H9 (cell line): ENCODE measurements around the gene DEPDC1B. TPM values are rescaled to one million over a fixed set of nuclear protein-coding genes. Genes with fewer than 3 reads are reported as not detected.

ENCODE experiments used
- DNase-seq: peaks from one replicate; pipeline ENCODE4 v3.0.0-alpha.2; 2017
- H2AFZ ChIP-seq: one replicate; pipeline ENCODE4 v1.6.1; 2013; ENCODE audit warnings: mild to moderate bottlenecking, low read length, control low read depth, moderate library complexity
- H2AK5ac ChIP-seq: 2 replicates; pipeline ENCODE4 v1.6.1; 2013; ENCODE audit warnings: low read length, control low read depth, mixed read lengths; ENCODE audit not compliant: insufficient read length
- H2BK120ac ChIP-seq: one replicate; pipeline ENCODE4 v1.6.1; 2013; ENCODE audit warnings: low read depth, mild to moderate bottlenecking, low read length, control low read depth, inconsistent platforms; ENCODE audit not compliant: poor library complexity, severe bottlenecking
- H2BK12ac ChIP-seq: 2 replicates; pipeline ENCODE4 v1.6.1; 2013; ENCODE audit warnings: low read length, control low read depth, mixed read lengths, low read depth; ENCODE audit not compliant: insufficient read length
- H2BK15ac ChIP-seq: 2 replicates; pipeline ENCODE4 v1.6.1; 2013; ENCODE audit warnings: low read depth, low read length, control low read depth
- H2BK20ac ChIP-seq: one replicate; pipeline ENCODE4 v1.6.1; 2013; ENCODE audit warnings: low read depth, mild to moderate bottlenecking, low read length, control low read depth, inconsistent platforms; ENCODE audit not compliant: poor library complexity, severe bottlenecking
- H2BK5ac ChIP-seq: 2 replicates; pipeline ENCODE4 v1.6.1; 2013; ENCODE audit warnings: low read length, control low read depth, mixed read lengths; ENCODE audit not compliant: insufficient read length
- H3K14ac ChIP-seq: 2 replicates; pipeline ENCODE4 v1.6.1; 2013; ENCODE audit warnings: low read length, control low read depth; ENCODE audit not compliant: insufficient read depth
- H3K18ac ChIP-seq: 2 replicates; pipeline ENCODE4 v1.6.1; 2013; ENCODE audit warnings: low read depth, mild to moderate bottlenecking, mixed read lengths, low read length, control low read depth; ENCODE audit not compliant: insufficient read length
- H3K23ac ChIP-seq: 2 replicates; pipeline ENCODE4 v1.6.1; 2013; ENCODE audit warnings: low read length, control low read depth, mixed read lengths, low read depth; ENCODE audit not compliant: insufficient read length
- H3K23me2 ChIP-seq: 2 replicates; pipeline ENCODE4 v1.6.1; 2013; ENCODE audit warnings: low read depth, mild to moderate bottlenecking, mixed read lengths, low read length, control low read depth; ENCODE audit not compliant: insufficient read length, poor library complexity, severe bottlenecking
- H3K27ac ChIP-seq: 2 replicates; pipeline ENCODE4 v1.5.1; 2013; ENCODE audit warnings: low read length, control low read depth, mixed read lengths, low read depth; ENCODE audit not compliant: insufficient read length
- H3K27me3 ChIP-seq: 2 replicates; pipeline ENCODE4 v1.6.1; 2013; ENCODE audit warnings: low read length, control low read depth, inconsistent platforms; ENCODE audit not compliant: insufficient read depth
- H3K4ac ChIP-seq: 2 replicates; pipeline ENCODE4 v1.6.1; 2013; ENCODE audit warnings: low read depth, mild to moderate bottlenecking, control low read depth, inconsistent platforms, low read length, moderate library complexity
- H3K4me1 ChIP-seq: 2 replicates; pipeline ENCODE4 v1.6.1; 2013; ENCODE audit warnings: low read length, control low read depth, inconsistent platforms; ENCODE audit not compliant: insufficient read depth
- H3K4me2 ChIP-seq: 2 replicates; pipeline ENCODE4 v1.6.1; 2013; ENCODE audit warnings: low read length, control low read depth, mixed read lengths; ENCODE audit not compliant: insufficient read length, insufficient read depth
- H3K56ac ChIP-seq: 2 replicates; pipeline ENCODE4 v1.6.1; 2013; ENCODE audit warnings: low read depth, mild to moderate bottlenecking, mixed read lengths, low read length, control low read depth; ENCODE audit not compliant: insufficient read length
- H3K79me1 ChIP-seq: 2 replicates; pipeline ENCODE4 v1.6.1; 2013; ENCODE audit warnings: low read depth, mild to moderate bottlenecking, moderate library complexity, low read length, control low read depth, inconsistent platforms; ENCODE audit not compliant: insufficient read depth, poor library complexity, severe bottlenecking
- H3K79me2 ChIP-seq: 2 replicates; pipeline ENCODE4 v1.6.1; 2013; ENCODE audit warnings: low read length, control low read depth, inconsistent platforms; ENCODE audit not compliant: insufficient read depth
- H3K9ac ChIP-seq: 2 replicates; pipeline ENCODE4 v1.6.1; 2013; ENCODE audit warnings: low read length, control low read depth, mixed read lengths; ENCODE audit not compliant: insufficient read length; ENCODE audit errors: extremely low read depth
- H3K9me3 ChIP-seq: one replicate; pipeline ENCODE4 v1.6.1; 2013; ENCODE audit warnings: low read depth, low read length, inconsistent platforms; ENCODE audit not compliant: control insufficient read depth
- H3T11ph ChIP-seq: one replicate; pipeline ENCODE4 v1.6.1; 2013; ENCODE audit warnings: mild to moderate bottlenecking, low read length, control low read depth, inconsistent platforms
- H4K20me1 ChIP-seq: one replicate; pipeline ENCODE4 v1.6.1; 2013; ENCODE audit not compliant: control insufficient read depth, insufficient read length, insufficient read depth
- H4K5ac ChIP-seq: 2 replicates; pipeline ENCODE4 v1.6.1; 2013; ENCODE audit warnings: low read depth, mild to moderate bottlenecking, mixed read lengths, low read length, control low read depth; ENCODE audit not compliant: insufficient read length
- H4K8ac ChIP-seq: replicated peaks from 2 replicates; pipeline ENCODE4 v1.6.1; 2013; ENCODE audit warnings: low read length, control low read depth, mixed read lengths, low read depth; ENCODE audit not compliant: insufficient read length
- H4K91ac ChIP-seq: 2 replicates; pipeline ENCODE4 v1.6.1; 2013; ENCODE audit warnings: low read depth, mild to moderate bottlenecking, moderate library complexity, mixed read lengths, low read length, control low read depth; ENCODE audit not compliant: insufficient read length
- H3K27ac Mint-ChIP-seq, 3 experiments: 2 replicates in 2 of 3; 3 replicates in 1 of 3; pipeline ENCODE4 v1.8.0; 2020 to 2021; ENCODE audit warnings: mixed read lengths in 3 of 3, mild to moderate bottlenecking in 1 of 3, moderate library complexity in 1 of 3
- H3K27me3 Mint-ChIP-seq: 2 replicates; pipeline ENCODE4 v1.8.0; 2021; ENCODE audit warnings: low read depth, mild to moderate bottlenecking, moderate library complexity, mixed read lengths
- H3K36me3 Mint-ChIP-seq, 3 experiments: 2 replicates in 2 of 3; 3 replicates in 1 of 3; pipeline ENCODE4 v1.8.0; 2020 to 2021; ENCODE audit warnings: low read depth in 3 of 3, mixed read lengths in 3 of 3; ENCODE audit not compliant: insufficient read depth in 1 of 3
- H3K4me1 Mint-ChIP-seq, 2 experiments: 2 replicates each; pipeline ENCODE4 v1.8.0; 2020; ENCODE audit warnings: mixed read lengths in 2 of 2
- H3K4me3 Mint-ChIP-seq, 2 experiments: 2 replicates in 1 of 2; 3 replicates in 1 of 2; pipeline ENCODE4 v1.8.0; 2020 to 2021; ENCODE audit warnings: mild to moderate bottlenecking in 2 of 2, mixed read lengths in 2 of 2, moderate library complexity in 1 of 2
- H3K9me3 Mint-ChIP-seq, 2 experiments: 2 replicates in 1 of 2; 3 replicates in 1 of 2; pipeline ENCODE4 v1.8.0; 2020; ENCODE audit warnings: mild to moderate bottlenecking in 2 of 2, mixed read lengths in 2 of 2, moderate library complexity in 1 of 2
- whole genome bisulfite sequencing: extraction: QIAGEN DNeasy Blood & Tissue Kit; methylation state at CpG from one replicate; pipeline ENCODE4 v1.1.7; 2013; ENCODE audit warnings: missing lambda C conversion rate, low lambda C conversion rate, mixed read lengths; ENCODE audit not compliant: insufficient read length; ENCODE audit errors: extremely low coverage; 5-methylcytosine and 5-hydroxymethylcytosine counted together
- total RNA-seq: library from RNA; stranded (reverse); gene quantifications from 2 replicates; pipeline ENCODE4 v1.2.1, GENCODE V29; 2021
- TF ChIP-seq, protein P1 (sequence below): fragments of 200-600 bp; sonication (generic); conservative IDR thresholded peaks from 3 replicates; pipeline ENCODE4 v1.8.0; 2021; ENCODE audit warnings: antibody characterized with exemption, mild to moderate bottlenecking

Gene DEPDC1B
- total RNA-seq, 1 experiment from 2014 or later: 49.0 TPM

DNA sequence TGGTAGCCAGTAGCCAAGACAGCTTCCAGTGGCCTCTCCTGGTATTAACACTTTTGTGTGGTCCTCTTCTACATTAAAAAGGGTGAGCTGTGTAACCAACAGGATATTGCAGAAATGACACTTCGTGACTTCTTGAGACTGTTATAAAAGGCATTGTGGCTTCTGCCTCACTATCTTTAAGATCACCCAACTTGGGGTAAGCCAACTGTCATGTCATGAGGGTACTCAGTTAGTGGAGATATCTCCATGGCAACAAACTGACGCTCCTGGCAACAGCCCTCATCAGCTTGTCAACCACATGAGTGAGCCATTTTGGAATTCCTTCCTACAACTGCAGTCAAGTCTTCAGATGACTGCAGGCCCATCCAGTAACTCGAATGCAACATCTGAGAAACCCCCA, 121.7 kb downstream of the DEPDC1B start:
- H4K5ac ChIP-seq: no peak overlapping the region
- no peak overlapping the region for H2BK120ac ChIP-seq
- H2BK5ac ChIP-seq: no peak overlapping the region
- no peak overlapping the region for H3K14ac ChIP-seq
- no peak overlapping the region for H4K8ac ChIP-seq
- H3K4me1 ChIP-seq: no peaks in the 10 kb centered on the region
- H3K23ac ChIP-seq: no peak overlapping the region
- H3K23me2 ChIP-seq: no peaks in the 10 kb centered on the region
- no peaks in the 10 kb centered on the region; the same call in 1 of the 2 replicates for H3K27me3 ChIP-seq
- H4K91ac ChIP-seq: no peak overlapping the region
- no peak overlapping the region for H3K18ac ChIP-seq
- H2BK15ac ChIP-seq: no peak overlapping the region
- no peak overlapping the region for H3K4ac ChIP-seq
- no peak overlapping the region for H3K56ac ChIP-seq
- H3K4me3 Mint-ChIP-seq: no peak overlapping the region
- no peak overlapping the region for H2BK20ac ChIP-seq
- H3K36me3 Mint-ChIP-seq: peaks cover 32 to 50% (median 38%) of the 10 kb centered on the region in 3 experiments
- no CpG with 5 or more reads among the region's 3 CpGs for WGBS
- no peak overlapping the region for H2AK5ac ChIP-seq
- no peaks in the 10 kb centered on the region for H3K4me1 Mint-ChIP-seq
- H3K9ac ChIP-seq: no peak overlapping the region
- no peaks in the 10 kb centered on the region for H3K79me2 ChIP-seq
- H3K9me3 Mint-ChIP-seq: peaks cover 39% of the 10 kb centered on the region in 2 experiments
- no peak overlapping the region for H3K27ac Mint-ChIP-seq
- no peak overlapping the region for H3K27ac ChIP-seq
- H3K27me3 Mint-ChIP-seq: peaks cover 12% of the 10 kb centered on the region
- no peak overlapping the region for H3K4me2 ChIP-seq
- H3K79me1 ChIP-seq: no peaks in the 10 kb centered on the region
- no peaks in the 10 kb centered on the region for H4K20me1 ChIP-seq
- TF ChIP-seq, protein P1, sequence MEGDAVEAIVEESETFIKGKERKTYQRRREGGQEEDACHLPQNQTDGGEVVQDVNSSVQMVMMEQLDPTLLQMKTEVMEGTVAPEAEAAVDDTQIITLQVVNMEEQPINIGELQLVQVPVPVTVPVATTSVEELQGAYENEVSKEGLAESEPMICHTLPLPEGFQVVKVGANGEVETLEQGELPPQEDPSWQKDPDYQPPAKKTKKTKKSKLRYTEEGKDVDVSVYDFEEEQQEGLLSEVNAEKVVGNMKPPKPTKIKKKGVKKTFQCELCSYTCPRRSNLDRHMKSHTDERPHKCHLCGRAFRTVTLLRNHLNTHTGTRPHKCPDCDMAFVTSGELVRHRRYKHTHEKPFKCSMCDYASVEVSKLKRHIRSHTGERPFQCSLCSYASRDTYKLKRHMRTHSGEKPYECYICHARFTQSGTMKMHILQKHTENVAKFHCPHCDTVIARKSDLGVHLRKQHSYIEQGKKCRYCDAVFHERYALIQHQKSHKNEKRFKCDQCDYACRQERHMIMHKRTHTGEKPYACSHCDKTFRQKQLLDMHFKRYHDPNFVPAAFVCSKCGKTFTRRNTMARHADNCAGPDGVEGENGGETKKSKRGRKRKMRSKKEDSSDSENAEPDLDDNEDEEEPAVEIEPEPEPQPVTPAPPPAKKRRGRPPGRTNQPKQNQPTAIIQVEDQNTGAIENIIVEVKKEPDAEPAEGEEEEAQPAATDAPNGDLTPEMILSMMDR: no peak
- no peak overlapping the region for H2BK12ac ChIP-seq
- no peak for DNase-seq
- no peak overlapping the region for H3T11ph ChIP-seq
- no peak overlapping the region for H2AFZ ChIP-seq
- peaks cover 10% of the 10 kb centered on the region for H3K9me3 ChIP-seq
